Upper lobe of left lung (tissue), 4 donors: ENCODE data around the gene PRDM2.

ENCODE experiments used
- CTCF ChIP-seq, 6 experiments: fragments of 450-650 bp in 4 of 6; fragments of 200-600 bp in 2 of 6; sonication (generic) in 2 of 6; IDR thresholded peaks; one replicate each; pipeline ENCODE4 v1.5.1; 2016 to 2019; ENCODE audit warnings: antibody characterized with exemption in 6 of 6
- POLR2AphosphoS5 ChIP-seq, 2 donors: sonication (generic); formaldehyde crosslinking; IDR thresholded peaks; one replicate each; pipeline ENCODE4 v1.5.1; 2017; ENCODE audit warnings: antibody characterized with exemption in 2 of 2

DNA sequence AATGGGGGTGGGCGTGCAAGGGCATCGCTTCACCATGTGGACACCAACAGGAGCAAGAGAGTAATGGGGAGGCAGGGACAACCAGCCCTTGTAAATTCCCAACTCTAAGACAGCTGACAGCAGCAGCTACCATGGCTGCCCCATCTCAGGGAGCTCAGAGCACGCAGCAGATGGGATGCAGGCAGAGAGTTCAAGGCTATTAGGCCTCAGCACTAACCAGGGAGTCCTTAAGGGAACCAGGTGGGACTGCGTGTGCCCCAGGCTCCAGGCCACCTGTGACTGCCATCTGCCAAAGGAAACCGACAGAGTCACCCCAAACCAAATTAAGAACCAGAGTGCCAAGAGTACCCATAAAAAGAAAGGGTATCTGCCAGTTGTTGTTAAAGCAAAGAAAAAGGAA lies 33.7 kb upstream of the PRDM2 start:
- TF ChIP-seq CTCF (IDR thresholded peaks at IDR 0.05) = no peak
- no peak for TF ChIP-seq POLR2AphosphoS5 (IDR thresholded peaks at IDR 0.05)
